GM19395 (cell line): ENCODE data around the gene GSC2.

ENCODE experiments used
- ATAC-seq: cut with Tn5 transposase; IDR thresholded peaks from one replicate; pipeline ENCODE4 v1.9.1; 2021; ENCODE audit warnings: mild to moderate bottlenecking, moderate library complexity; ENCODE audit not compliant: unreplicated experiment

Gene GSC2

DNA sequence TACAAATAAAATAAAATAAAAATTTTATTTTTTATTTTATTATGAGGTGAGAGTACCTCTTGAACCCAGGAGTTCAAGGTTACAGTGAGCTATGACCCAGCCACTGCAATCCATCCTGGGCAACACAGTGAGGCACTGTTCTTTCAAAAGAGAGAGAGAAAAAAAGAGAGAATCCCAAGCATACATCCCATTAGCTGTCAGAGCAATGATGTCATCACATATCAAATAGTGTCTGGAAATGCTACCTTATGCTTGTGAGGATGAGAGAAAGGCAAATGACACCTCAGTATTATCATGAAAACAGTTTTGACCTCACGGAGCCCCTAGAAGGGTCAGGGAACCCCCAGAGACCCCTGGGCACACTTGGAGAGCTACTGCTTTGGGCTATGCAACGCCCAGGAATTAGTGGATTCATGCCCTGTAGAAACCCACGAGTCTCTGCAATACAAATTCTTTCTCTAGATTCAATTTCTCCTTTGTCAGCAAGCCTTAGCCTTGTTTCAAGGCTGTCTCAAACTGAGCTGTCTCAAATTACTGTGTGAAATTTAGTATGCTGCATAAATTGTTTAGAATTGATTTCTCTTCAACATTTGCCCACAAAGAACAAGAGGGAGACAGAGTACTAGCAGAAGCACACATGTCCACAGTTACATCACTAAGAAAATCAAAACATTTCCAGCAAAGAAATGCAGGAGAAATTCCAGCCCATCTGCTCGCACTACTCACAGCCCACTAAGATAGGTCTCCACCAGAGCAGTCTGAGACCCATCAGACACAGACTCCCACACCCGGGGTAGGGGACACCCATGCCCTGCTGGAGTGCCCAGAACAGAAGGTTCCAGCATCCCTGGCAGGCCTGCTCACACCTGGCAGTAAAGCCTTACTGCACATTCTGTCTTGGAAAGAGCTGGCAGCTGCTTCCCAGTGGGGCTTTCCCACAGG is 45.9 kb downstream of the GSC2 start:
- no peak for ATAC-seq

DNA sequence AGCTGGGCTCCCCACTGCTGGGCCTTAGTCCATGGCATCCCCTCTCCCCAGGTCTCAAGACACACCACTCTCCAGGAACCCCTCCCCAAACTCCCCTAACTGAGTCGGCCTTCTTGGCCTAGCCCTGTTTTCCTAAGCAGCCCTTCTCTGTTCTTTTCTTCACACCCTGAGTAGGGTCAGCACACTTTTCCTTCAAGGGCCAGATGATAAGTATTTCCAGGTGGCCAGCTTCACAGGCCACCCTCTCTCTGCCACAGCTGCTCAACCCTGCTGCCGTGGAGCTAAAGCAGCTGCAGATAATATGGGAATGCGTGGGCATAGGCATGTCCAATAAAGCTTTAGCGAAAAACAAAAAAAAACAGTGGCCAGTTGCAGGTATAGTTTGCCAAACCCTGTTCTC is 51.9 kb downstream of the GSC2 start:
- ATAC-seq = no peak

DNA sequence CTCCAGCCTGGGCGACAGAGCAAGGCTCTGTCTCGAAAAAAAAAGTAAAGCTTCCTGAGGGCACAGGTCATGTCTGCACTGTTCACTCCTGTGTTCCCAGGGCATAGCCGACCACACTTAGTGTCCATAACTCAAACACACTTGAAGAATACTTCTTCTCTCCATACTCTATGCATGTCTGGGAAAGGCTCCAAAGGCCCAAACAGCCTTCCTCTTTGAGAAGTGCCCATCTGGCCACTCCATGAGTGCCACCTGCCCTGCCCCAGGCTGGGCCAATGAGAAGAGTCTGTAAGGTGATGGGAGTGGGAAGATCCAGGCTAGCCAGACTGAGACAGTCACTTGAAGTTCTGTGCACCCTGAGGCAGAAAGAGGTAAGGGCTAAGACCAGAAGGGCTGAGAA is 52.6 kb downstream of the GSC2 start:
- no peak for ATAC-seq
